A549 (cell line): ENCODE measurements around the gene EFNA5. TPM values are rescaled to one million over a fixed set of nuclear protein-coding genes. Genes with fewer than 3 reads are reported as not detected.

Experiments
- ATAC-seq, 2 experiments: fragments of 200-7000 bp in 1 of 2; fragments of >200 bp in 1 of 2; cut with Nextera tagmentation in 1 of 2; cut with Tn5 transposase in 1 of 2; 3 replicates each; pipeline versions ENCODE4 v1.8.0 to v1.9.1; 2018 to 2020; ENCODE audit warnings: mild to moderate bottlenecking in 1 of 2, moderate library complexity in 1 of 2
- CTCF ChIA-PET: fragments of 300-600 bp; sonication (Branson Sonifier 250); formaldehyde crosslinking; extraction: SDS; loops from one replicate; lab custom pipeline; 2021; ENCODE audit warnings: antibody characterized with exemption, inconsistent platforms; lab: Yijun Ruan, JAX
- POLR2A ChIA-PET: fragments of 350-600 bp; formaldehyde crosslinking; extraction: SDS; loops from one replicate; lab custom pipeline; 2021; ENCODE audit warnings: antibody characterized with exemption, inconsistent platforms; lab: Yijun Ruan, JAX
- DNase-seq, 2 experiments: peaks; one replicate each; pipeline versions ENCODE4 v3.0.0 to v3.0.0-alpha.2; 2011 to 2016; ENCODE audit warnings: low read depth in 1 of 2, low spot score in 1 of 2
- FAIRE-seq: peaks from 2 replicates; lab custom pipeline; 2011; peaks lifted over from hg19 to GRCh38; lab: Jason Lieb, UNC
- H3K27ac ChIP-seq, 2 experiments: fragments of >200 bp; sonication (Bioruptor Twin); formaldehyde crosslinking; 3 replicates each; pipeline ENCODE4 v1.5.1; 2016 to 2017
- H3K4me1 ChIP-seq: fragments of >200 bp; sonication (Bioruptor Twin); formaldehyde crosslinking; 3 replicates; pipeline ENCODE4 v1.6.1; 2016
- H3K4me2 ChIP-seq: fragments of >200 bp; sonication (Bioruptor Twin); formaldehyde crosslinking; 3 replicates; pipeline ENCODE4 v1.6.1; 2016
- H3K4me3 ChIP-seq: fragments of >200 bp; sonication (Bioruptor Twin); formaldehyde crosslinking; 3 replicates; pipeline ENCODE4 v1.5.1; 2016
- H3K9me3 ChIP-seq: fragments of >200 bp; sonication (Bioruptor Twin); formaldehyde crosslinking; 3 replicates; pipeline ENCODE4 v1.6.1; 2016
- CBX8 ChIP-seq: fragments of 200-600 bp; sonication (generic); IDR thresholded peaks from 2 replicates; pipeline ENCODE4 v1.6.1; 2016
- EHF ChIP-seq: fragments of 250-450 bp; sonication (Bioruptor Pico); IDR thresholded peaks from 2 replicates; pipeline ENCODE4 v1.5.0; 2020; ENCODE audit warnings: mild to moderate bottlenecking
- FOSL2 ChIP-seq, 2 experiments: fragments of 450-650 bp in 1 of 2; fragments of >200 bp in 1 of 2; sonication (Bioruptor Twin) in 1 of 2; formaldehyde crosslinking; IDR thresholded peaks; 2 replicates each; pipeline versions ENCODE4 v1.5.0 to v1.6.1; 2016 to 2020; ENCODE audit warnings: mild to moderate bottlenecking in 1 of 2, moderate library complexity in 1 of 2
- HDAC2 ChIP-seq: fragments of 200-600 bp; sonication (generic); IDR thresholded peaks from 2 replicates; pipeline ENCODE4 v1.6.1; 2016
- HOXB5 ChIP-seq: fragments of 250-450 bp; sonication (Bioruptor Pico); IDR thresholded peaks from 2 replicates; pipeline ENCODE4 v1.5.0; 2020; ENCODE audit warnings: mild to moderate bottlenecking, moderate library complexity
- KDM1A ChIP-seq: fragments of 200-600 bp; sonication (generic); IDR thresholded peaks from 2 replicates; pipeline ENCODE4 v1.6.1; 2016; ENCODE audit warnings: low read depth, mild to moderate bottlenecking
- KDM5A ChIP-seq: fragments of 200-600 bp; sonication (generic); IDR thresholded peaks from 2 replicates; pipeline ENCODE4 v1.6.1; 2016; ENCODE audit warnings: antibody characterized with exemption, mild to moderate bottlenecking
- MAZ ChIP-seq: fragments of 150-350 bp; IDR thresholded peaks from 2 replicates; pipeline ENCODE4 v1.6.1; 2014; ENCODE audit warnings: antibody characterized with exemption, low read depth, low read length, borderline replicate concordance
- NR3C1 ChIP-seq: fragments of >200 bp; sonication (Bioruptor Twin); formaldehyde crosslinking; IDR thresholded peaks from 3 replicates; pipeline ENCODE4 v1.6.1; 2017
- PHF8 ChIP-seq: fragments of 200-600 bp; sonication (generic); IDR thresholded peaks from 2 replicates; pipeline ENCODE4 v1.6.1; 2016; ENCODE audit warnings: low read depth, mild to moderate bottlenecking, antibody characterized with exemption, moderate library complexity, borderline replicate concordance
- RCOR1 ChIP-seq: fragments of 150-350 bp; IDR thresholded peaks from 2 replicates; pipeline ENCODE4 v1.6.1; 2014; ENCODE audit warnings: antibody characterized with exemption, low read length, low read depth
- SREBF2 ChIP-seq: fragments of 450-650 bp; IDR thresholded peaks from 2 replicates; pipeline ENCODE4 v1.6.1; 2014; ENCODE audit warnings: mild to moderate bottlenecking, moderate library complexity
- TP53 ChIP-seq: fragments of 250-450 bp; sonication (Bioruptor Pico); IDR thresholded peaks from 2 replicates; pipeline ENCODE4 v1.5.0; 2021; ENCODE audit warnings: mild to moderate bottlenecking, moderate library complexity
- WGBS: methylation state at CpG from one replicate; pipeline ENCODE4 v1.1.6; 2017; ENCODE audit errors: missing lambda C conversion rate; 5-methylcytosine and 5-hydroxymethylcytosine counted together
- polyA plus RNA-seq, 4 experiments: library from polyadenylated mRNA; depleted of rRNA in 3 of 4; stranded (reverse); fragments of >200 nt; fragmentation: RNase III in 1 of 4; extraction: RNeasy Plus Mini Kit Qiagen cat#74134 plus additional on column Dnase treatment in 1 of 4; gene quantifications; 2 replicates in 3 of 4; 3 replicates in 1 of 4; pipeline ENCODE4 v1.2.3, GENCODE V29; 2011 to 2017
- TF ChIP-seq, protein P1 (sequence below): fragments of >200 bp; sonication (Bioruptor Twin); formaldehyde crosslinking; IDR thresholded peaks from 2 replicates; pipeline ENCODE4 v1.6.1; 2016
- TF ChIP-seq, protein P2 (sequence below): fragments of 250-450 bp; sonication (Bioruptor Pico); IDR thresholded peaks from 2 replicates; pipeline ENCODE4 v1.5.0; 2020; ENCODE audit warnings: low read depth, mild to moderate bottlenecking, moderate library complexity
- TF ChIP-seq, protein P3 (sequence below): IDR thresholded peaks from 2 replicates; pipeline ENCODE4 v1.6.1; 2012
- TF ChIP-seq, protein P4 (sequence below): fragments of 450-650 bp; IDR thresholded peaks from 2 replicates; pipeline ENCODE4 v1.6.1; 2014; ENCODE audit warnings: antibody characterized with exemption

Gene EFNA5
- polyA plus RNA-seq, 2 of the 4 experiments (the other 2 are of a cell fraction): 8.5 to 20.7 TPM

DNA sequence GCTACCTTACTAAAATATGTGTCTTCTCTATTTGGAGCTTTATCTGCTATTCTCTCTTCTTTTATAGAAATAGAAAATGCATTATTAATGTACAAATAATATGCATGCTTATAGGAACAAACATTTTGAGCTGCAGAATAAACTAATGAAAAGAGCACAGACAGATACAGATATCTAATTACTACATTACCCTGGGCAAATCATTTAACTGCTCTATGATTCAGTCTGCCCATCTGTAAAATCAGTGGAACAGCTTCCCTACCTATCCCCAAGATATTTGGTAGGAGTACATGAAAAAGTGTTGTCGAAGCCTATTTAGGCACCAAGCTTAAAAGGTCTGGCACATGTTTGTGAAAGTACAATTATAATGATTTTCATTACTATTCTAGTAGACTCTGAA lies 166.3 kb downstream of the EFNA5 start:
- DNase-seq (no peak), FAIRE-seq (no peak), ATAC-seq (no peak)
- H3K9me3 ChIP-seq: no peaks in the 10 kb centered on the region
- no peak overlapping the region for H3K4me3 ChIP-seq
- no peak overlapping the region for H3K27ac ChIP-seq
- TF ChIP-seq, protein P1, sequence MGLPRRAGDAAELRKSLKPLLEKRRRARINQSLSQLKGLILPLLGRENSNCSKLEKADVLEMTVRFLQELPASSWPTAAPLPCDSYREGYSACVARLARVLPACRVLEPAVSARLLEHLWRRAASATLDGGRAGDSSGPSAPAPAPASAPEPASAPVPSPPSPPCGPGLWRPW: no peak
- no peak for TF ChIP-seq KDM5A
- ChIA-PET CTCF (interaction anchor here (0.5 to 2.5 kb wide), 5 partner anchors 8 to 123 kb away, joined by 3 to 7 read pairs (median 4); no protein-coding TSS in a partner anchor), POLR2A (no interaction called here)
- WGBS: 89% methylated on average over 1 of the region's 1 CpG
- H3K4me1 ChIP-seq: peaks cover 69% of the 10 kb centered on the region
- H3K4me2 ChIP-seq: no peak overlapping the region

DNA sequence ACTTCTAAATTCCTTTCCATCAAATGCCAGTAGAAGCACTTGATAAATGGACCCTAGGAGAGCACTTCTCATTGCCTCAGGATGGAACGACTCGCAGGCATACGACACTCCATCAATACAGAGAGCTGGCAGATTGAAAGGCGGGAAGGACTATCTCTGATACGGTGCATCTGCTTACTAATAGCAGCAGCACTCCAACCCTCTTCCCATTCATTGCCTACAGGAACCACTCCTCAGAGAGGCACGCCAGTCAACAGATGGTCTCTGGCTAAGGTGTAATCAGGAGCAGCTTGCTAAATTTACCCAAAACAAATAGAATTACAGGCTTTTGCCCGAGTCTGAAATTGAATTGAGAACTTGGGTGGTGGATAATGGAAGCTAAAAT lies 168.1 kb downstream of the EFNA5 start:
- no peak for TF ChIP-seq NR3C1
- TF ChIP-seq, all 56 proteins: peak for 0
- ChIA-PET CTCF (interaction anchor here (2.5 kb wide), 1 partner anchor 11 kb away, joined by 7 read pairs; no protein-coding TSS in a partner anchor), POLR2A (no interaction called here)
- 87% methylated on average over 7 of the region's 7 CpGs for WGBS
- FAIRE-seq: no peak
- no peaks in the 10 kb centered on the region for H3K9me3 ChIP-seq
- no peak for DNase-seq
- no peak overlapping the region for H3K27ac ChIP-seq
- no peak for ATAC-seq
- no peak overlapping the region for H3K4me2 ChIP-seq
- H3K4me3 ChIP-seq: no peak overlapping the region
- peaks cover 58% of the 10 kb centered on the region for H3K4me1 ChIP-seq

DNA sequence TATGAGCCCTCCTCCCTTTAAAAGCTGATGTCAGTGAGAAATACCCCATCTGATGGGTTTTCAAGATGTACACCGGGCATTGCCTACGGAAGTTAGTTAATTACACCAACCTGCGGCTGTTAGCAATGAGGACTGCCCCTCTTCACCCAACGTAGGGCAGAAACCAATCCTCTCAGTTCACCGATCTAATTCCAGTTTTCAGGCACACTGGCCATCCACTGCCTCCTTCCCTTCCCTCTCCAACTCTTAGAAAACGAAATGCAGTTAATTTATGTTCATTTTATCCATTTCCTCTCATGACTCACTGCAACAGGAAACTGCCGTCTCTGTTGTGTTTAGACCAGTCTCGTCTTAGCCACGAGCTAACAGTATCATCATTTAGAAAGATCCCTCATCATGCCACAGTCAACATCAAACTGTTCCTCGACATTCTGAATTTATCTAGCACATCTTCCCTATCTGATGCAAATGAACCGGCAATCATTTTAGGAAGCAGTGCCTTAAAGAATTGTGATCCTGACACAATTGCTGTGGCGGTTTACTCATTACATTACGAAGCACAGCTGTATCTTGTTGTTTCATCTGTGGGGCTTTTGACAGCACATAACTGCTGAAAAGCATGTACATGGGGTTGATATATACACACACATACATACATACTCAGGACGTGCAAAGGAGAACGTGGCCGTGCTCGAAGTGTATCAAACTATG lies 168.6 kb downstream of the EFNA5 start:
- CTCF ChIA-PET: no interaction called here
- Histone ChIP-seq H3K4me2 (no peak overlapping the region; the same call in 2 of the 3 replicates), H3K4me1 (peaks cover 52% of the 10 kb centered on the region), H3K9me3 (no peaks in the 10 kb centered on the region), H3K4me3 (no peak overlapping the region), H3K27ac (peak overlapping the region in 1 of 2 experiments; percentile 10; a peak in 1 of 6 replicates)
- 86% methylated on average over 17 of the region's 17 CpGs for WGBS
- POLR2A ChIA-PET: no interaction called here
- FAIRE-seq: no peak
- no peak for DNase-seq
- TF ChIP-seq TP53: no peak
- no peak for TF ChIP-seq FOSL2 (IDR thresholded peaks at IDR 0.05)
- 0 out of 2 replicates have a peak, but pooled peaks have one; percentile 2 for TF ChIP-seq FOSL2 (CRISPR knock-in tag; IDR thresholded peaks at IDR 0.05)
- no peak for ATAC-seq

DNA sequence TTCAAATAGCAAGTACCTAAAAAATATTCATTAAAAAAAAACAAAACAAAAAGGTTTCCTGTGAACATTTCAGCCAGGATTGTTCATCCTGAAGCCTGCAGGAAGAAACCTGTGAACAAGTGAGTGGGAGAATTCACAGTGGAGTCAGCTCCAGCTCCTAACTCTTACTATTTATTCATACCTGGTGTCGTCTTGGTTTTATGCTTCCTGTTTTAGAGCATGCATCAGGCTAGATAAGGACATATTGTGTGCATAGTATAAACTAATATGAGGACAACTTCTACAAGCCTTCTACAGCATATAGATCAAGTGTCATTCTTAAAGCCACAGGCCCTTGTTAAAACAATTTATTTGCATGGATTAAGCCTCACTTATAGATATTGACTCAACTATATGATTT lies 169.9 kb downstream of the EFNA5 start:
- no peak for ATAC-seq
- TF ChIP-seq CBX8 (no peak), RCOR1 (no peak), EHF (CRISPR knock-in tag) (no peak), HOXB5 (CRISPR knock-in tag) (no peak), MAZ (no peak), PHF8 (no peak), SREBF2 (no peak), KDM1A (no peak), HDAC2 (no peak)
- TF ChIP-seq, protein P2, sequence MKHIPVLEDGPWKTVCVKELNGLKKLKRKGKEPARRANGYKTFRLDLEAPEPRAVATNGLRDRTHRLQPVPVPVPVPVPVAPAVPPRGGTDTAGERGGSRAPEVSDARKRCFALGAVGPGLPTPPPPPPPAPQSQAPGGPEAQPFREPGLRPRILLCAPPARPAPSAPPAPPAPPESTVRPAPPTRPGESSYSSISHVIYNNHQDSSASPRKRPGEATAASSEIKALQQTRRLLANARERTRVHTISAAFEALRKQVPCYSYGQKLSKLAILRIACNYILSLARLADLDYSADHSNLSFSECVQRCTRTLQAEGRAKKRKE: no peak
- TF ChIP-seq, protein P1: no peak
- TF ChIP-seq, protein P3, sequence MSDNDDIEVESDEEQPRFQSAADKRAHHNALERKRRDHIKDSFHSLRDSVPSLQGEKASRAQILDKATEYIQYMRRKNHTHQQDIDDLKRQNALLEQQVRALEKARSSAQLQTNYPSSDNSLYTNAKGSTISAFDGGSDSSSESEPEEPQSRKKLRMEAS: no peak
- TF ChIP-seq, protein P4, sequence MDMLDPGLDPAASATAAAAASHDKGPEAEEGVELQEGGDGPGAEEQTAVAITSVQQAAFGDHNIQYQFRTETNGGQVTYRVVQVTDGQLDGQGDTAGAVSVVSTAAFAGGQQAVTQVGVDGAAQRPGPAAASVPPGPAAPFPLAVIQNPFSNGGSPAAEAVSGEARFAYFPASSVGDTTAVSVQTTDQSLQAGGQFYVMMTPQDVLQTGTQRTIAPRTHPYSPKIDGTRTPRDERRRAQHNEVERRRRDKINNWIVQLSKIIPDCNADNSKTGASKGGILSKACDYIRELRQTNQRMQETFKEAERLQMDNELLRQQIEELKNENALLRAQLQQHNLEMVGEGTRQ: no peak
- H3K9me3 ChIP-seq: no peaks in the 10 kb centered on the region
- peaks cover 40% of the 10 kb centered on the region for H3K4me1 ChIP-seq
- WGBS: 18% methylated on average over 1 of the region's 1 CpG
- DNase-seq: no peak
- POLR2A ChIA-PET: no interaction called here
- FAIRE-seq: no peak
- H3K4me3 ChIP-seq: no peak overlapping the region
- no peak overlapping the region for H3K27ac ChIP-seq
- CTCF ChIA-PET: interaction anchor here (1.6 kb wide), 1 partner anchor 72 kb away, joined by 6 read pairs; no protein-coding TSS in a partner anchor
- H3K4me2 ChIP-seq: no peak overlapping the region; the same call in 2 of the 3 replicates
